Right cardiac atrium (tissue), 5 donors: ENCODE data around the gene CTNNA3. TPM values are rescaled to one million over a fixed set of nuclear protein-coding genes. Genes with fewer than 3 reads are reported as not detected.

Experiments used
- ATAC-seq, 2 donors: fragments of 200-7000 bp; cut with Tn5 transposase; one replicate each; pipeline versions ENCODE4 v1.8.0 to v1.9.1; 2020; ENCODE audit warnings: moderate library complexity in 2 of 2, mild to moderate bottlenecking in 1 of 2
- DNase-seq, 3 donors: peaks; one replicate each; pipeline ENCODE4 v3.0.0-alpha.2; 2020
- H3K27ac ChIP-seq: one replicate; pipeline ENCODE4 v1.5.1; 2013; ENCODE audit warnings: mild to moderate bottlenecking, low read length, control low read depth, moderate library complexity
- H3K27me3 ChIP-seq: one replicate; pipeline ENCODE4 v1.6.1; 2013; ENCODE audit not compliant: control insufficient read depth, insufficient read depth
- H3K4me1 ChIP-seq: one replicate; pipeline ENCODE4 v1.6.1; 2013; ENCODE audit warnings: low read length; ENCODE audit not compliant: control insufficient read depth, insufficient read depth
- H3K4me3 ChIP-seq: one replicate; pipeline ENCODE4 v1.5.1; 2013; ENCODE audit warnings: low read length, control low read depth
- H3K9me3 ChIP-seq: one replicate; pipeline ENCODE4 v1.6.1; 2013; ENCODE audit warnings: low read length; ENCODE audit not compliant: control insufficient read depth
- WGBS: extraction: QIAGEN DNeasy Blood & Tissue Kit; methylation state at CpG from one replicate; pipeline ENCODE4 v1.1.7; 2013; 5-methylcytosine and 5-hydroxymethylcytosine counted together
- intact Hi-C, 4 donors: fragments of 100-400 bp; cut with DNase I; formaldehyde crosslinking; loops; one replicate each; pipeline versions ENCODE4 v1.11.0 to v1.14.0; 2022 to 2023
- polyA plus RNA-seq: library from polyadenylated mRNA; stranded (reverse); fragments of 200-250 nt; gene quantifications from one replicate; pipeline ENCODE4 v1.2.3, GENCODE V29; 2013
- total RNA-seq, 4 donors: library from RNA; stranded (reverse); fragmentation: NEBNext Ultra II Directional; extraction: Animal tissue kit (Norgen Biotek cat#: 25700); gene quantifications; one replicate each; pipeline ENCODE4 v1.2.1, GENCODE V29; 2021
- donor health status: healthy with polysubstance abuse.
- donor health status: DM: no; HTN: yes; CAD: no.
- donor health status: DM: no; HTN: no; CAD: no.
- donor health status: DM: no; HTN: yes; CAD: no; lungs with severe emphysema.
- donor health status: DM: yes; HTN: yes; CAD: no.

CTNNA3 gene
- total and polyA plus RNA-seq, 5 donors = 4.5 to 81.7 (median 67.7) TPM

DNA sequence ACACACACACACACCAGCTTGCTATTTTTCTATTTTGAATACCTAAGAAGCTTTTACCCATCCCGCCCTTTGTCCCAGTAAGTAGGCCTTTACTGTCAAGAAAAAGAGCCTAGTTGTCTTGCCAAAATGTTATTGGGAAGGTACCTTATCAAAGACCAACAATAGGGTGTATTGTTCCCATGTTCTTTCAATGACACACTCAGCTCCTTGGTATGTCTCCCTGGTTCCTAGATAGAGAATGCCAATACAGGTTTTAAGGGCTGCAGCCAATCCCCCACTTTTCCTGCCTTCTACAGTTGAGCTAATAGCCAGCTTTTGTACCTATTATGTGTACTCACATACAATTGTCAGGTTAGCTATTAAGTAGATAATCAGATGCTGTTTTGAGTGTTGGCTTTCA is 862.1 kb downstream of the CTNNA3 start:
- H3K27me3 ChIP-seq = no peaks in the 10 kb centered on the region
- no peaks in the 10 kb centered on the region for H3K4me1 ChIP-seq
- ATAC-seq = no peak
- H3K4me3 ChIP-seq = no peak overlapping the region
- no peak overlapping the region for H3K27ac ChIP-seq
- H3K9me3 ChIP-seq = no peaks in the 10 kb centered on the region
- 51% methylated on average over 1 of the region's 1 CpG for WGBS
- intact Hi-C loops = no loop called here
- no peak for DNase-seq

DNA sequence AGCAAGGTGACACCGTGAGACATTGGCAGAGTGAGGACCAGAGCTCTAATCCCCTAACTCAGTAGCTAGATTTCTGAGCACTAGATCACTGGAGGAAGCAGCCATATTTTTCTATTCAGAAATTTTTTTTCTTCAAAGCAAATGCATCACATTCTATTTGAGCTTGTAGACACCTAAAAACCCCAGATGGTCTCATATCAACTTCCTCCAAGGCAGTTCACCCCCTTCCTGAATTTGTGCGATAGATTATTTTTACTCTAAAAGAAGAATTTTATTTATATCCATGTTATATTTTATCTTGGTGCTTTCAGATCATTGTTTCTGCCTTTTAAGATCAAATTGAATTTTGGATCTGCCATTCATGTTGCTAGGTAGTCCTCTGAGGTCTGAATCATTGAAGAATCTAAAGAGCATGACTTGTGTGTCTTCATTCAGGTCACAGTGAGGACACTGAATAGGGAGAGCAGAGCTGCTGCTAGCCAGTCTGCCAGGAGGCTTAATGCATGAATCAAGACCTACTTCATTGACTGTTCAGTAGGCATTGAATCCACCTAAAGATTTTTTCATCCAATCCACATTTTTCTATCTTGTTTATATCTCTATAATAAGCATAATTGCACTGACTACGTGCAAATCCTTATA is 863.1 kb downstream of the CTNNA3 start:
- Histone ChIP-seq H3K9me3 (no peaks in the 10 kb centered on the region), H3K4me3 (no peak overlapping the region), H3K4me1 (no peaks in the 10 kb centered on the region), H3K27me3 (no peaks in the 10 kb centered on the region), H3K27ac (no peak overlapping the region)
- DNase-seq (no peak), ATAC-seq (no peak)
- intact Hi-C loops = no loop called here
- 73% methylated on average over 3 of the region's 3 CpGs for WGBS

DNA sequence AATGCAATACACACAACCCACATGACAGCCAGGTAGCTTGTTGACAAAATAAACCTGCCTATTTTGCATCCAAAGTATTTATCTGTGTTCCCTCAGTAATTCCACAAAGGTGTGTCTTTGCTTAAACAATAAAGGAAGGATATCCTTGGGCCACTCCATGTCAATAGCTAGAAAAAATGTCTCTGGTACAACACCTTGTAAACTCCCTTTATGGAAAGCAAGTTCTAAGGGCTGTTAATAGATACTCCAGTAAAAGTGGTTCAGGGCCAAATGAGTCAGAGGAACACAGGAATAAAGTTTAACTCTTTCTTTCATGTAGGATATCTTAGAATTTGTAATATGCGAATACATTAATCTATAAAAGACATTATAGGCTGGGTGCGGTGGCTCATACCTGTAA is 867.0 kb downstream of the CTNNA3 start:
- DNase-seq (no peak), ATAC-seq (no peak)
- Histone ChIP-seq H3K4me3 (no peak overlapping the region), H3K9me3 (no peaks in the 10 kb centered on the region), H3K27me3 (no peaks in the 10 kb centered on the region), H3K27ac (no peak overlapping the region), H3K4me1 (no peaks in the 10 kb centered on the region)
- WGBS = 97% methylated on average over 2 of the region's 2 CpGs
- intact Hi-C loops = no loop called here

DNA sequence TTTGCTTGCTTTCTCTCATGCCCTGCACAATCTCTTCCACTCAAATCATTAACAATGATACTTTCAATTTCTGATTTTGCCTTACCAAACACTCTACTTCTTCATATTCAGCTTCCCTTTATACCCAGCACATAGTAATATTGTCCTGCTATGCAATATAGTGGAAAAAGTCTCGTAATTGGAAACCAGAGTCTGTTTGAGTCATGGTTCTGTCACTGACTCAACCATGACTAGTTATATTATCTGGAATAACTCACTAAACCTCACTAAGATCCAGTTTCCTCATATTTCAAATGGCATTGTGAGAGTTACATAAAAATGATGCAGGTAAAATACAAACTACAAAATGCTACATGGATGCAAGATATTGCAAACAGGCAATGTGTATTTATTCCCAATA is 868.6 kb downstream of the CTNNA3 start:
- Histone ChIP-seq H3K4me1 (no peaks in the 10 kb centered on the region), H3K27me3 (no peaks in the 10 kb centered on the region), H3K4me3 (no peak overlapping the region), H3K27ac (no peak overlapping the region), H3K9me3 (no peaks in the 10 kb centered on the region)
- 67% methylated on average over 1 of the region's 1 CpG for WGBS
- ATAC-seq (no peak), DNase-seq (no peak)
- intact Hi-C loops = no loop called here

DNA sequence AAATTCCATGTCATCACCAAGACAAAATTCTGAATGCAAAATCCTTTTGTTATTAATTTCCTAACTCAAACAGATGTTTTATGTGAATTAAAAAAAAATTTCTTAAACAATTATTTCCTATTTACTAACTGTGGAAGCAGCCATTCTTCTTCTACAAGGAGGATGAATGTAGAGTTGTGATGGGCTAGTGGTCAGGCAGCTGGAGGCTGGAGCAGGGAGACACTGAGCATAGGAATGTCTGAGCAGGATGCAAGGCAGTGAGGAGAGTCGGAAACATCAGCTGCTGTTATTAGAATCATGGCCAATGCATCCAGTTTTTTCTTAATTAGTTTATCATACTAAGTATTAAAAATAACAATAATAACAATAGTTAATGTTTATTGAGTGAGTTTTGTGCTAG is 872.7 kb downstream of the CTNNA3 start:
- H3K27me3 ChIP-seq = no peaks in the 10 kb centered on the region
- ATAC-seq (no peak), DNase-seq (no peak)
- intact Hi-C loops = no loop called here
- WGBS = 77% methylated on average over 1 of the region's 1 CpG
- no peaks in the 10 kb centered on the region for H3K4me1 ChIP-seq
- H3K4me3 ChIP-seq = no peak overlapping the region
- no peaks in the 10 kb centered on the region for H3K9me3 ChIP-seq
- no peak overlapping the region for H3K27ac ChIP-seq

DNA sequence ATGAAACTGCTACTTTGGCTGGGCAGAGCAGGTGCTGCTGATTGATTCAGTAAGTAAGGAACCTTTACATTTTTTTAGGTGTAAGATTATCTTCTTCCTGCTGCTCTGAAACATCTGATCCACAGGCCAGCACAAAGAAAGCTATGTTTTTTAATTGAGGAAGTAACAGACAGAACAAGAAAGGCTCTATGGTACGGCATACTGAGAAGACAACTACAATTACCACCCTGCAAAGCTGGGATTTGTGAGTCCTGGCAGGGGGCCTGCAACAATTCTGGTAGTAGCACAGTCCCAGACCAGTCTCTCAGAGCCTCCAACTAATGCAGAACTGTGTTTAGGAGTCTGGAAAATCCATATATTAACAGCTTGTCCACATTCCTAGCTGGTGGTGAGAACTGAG is 873.2 kb downstream of the CTNNA3 start:
- intact Hi-C loops = no loop called here
- whole genome bisulfite sequencing = 43% methylated on average over 1 of the region's 1 CpG

DNA sequence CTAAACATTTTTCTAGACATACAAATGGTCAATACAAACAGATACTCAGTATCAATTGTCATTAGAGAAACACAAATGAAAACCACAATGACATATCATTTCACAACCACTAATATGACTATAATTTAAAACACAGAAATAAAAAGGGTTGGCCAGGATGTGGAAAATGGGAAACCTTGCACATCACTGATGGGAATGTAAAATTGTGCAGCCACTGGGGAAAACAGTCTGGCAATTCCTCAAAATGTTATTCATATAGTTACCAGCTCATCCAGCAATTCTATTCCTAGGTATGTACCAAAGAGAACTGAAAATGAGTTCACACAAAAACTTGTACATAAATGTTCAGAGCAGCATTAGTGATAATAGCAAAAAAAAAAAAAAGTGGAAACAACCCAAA is 876.3 kb downstream of the CTNNA3 start:
- Histone ChIP-seq H3K9me3 (no peaks in the 10 kb centered on the region), H3K27me3 (no peaks in the 10 kb centered on the region), H3K4me1 (no peaks in the 10 kb centered on the region), H3K27ac (no peak overlapping the region), H3K4me3 (no peak overlapping the region)
- ATAC-seq = no peak
- no peak for DNase-seq
- intact Hi-C loops = no loop called here

More for the DNA sequence above, 873.2 kb downstream of the CTNNA3 start:
- H3K4me1 ChIP-seq = no peaks in the 10 kb centered on the region
- no peaks in the 10 kb centered on the region for H3K9me3 ChIP-seq
- no peak overlapping the region for H3K27ac ChIP-seq
- peak in 1 of 3 donors; percentile 32 for DNase-seq
- no peak for ATAC-seq
- no peaks in the 10 kb centered on the region for H3K27me3 ChIP-seq
- no peak overlapping the region for H3K4me3 ChIP-seq

DNA sequence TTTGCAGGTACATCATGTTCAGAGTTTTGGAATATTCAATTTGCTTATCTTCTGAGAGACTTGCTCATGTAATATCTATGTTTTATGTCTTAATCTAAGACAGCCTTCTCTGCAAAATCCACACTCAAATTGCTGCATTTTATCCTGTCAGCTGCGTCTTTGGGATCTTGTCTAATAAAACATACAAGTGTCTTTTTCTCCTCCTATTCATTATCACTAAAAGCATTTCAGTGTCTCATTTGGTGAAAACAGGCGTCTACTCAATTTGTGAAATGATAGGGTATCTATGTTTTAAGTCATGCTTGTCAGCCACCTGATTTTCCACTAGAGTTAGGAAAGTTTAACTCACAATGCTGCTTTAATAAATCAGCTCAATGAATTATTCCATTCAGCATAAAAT is 882.9 kb downstream of the CTNNA3 start:
- intact Hi-C loops = no loop called here
- H3K4me3 ChIP-seq = no peak overlapping the region
- no peaks in the 10 kb centered on the region for H3K27me3 ChIP-seq
- H3K9me3 ChIP-seq = no peaks in the 10 kb centered on the region
- no peak for ATAC-seq
- DNase-seq = no peak
- no peaks in the 10 kb centered on the region for H3K4me1 ChIP-seq
- H3K27ac ChIP-seq = no peak overlapping the region
- 38% methylated on average over 2 of the region's 2 CpGs for WGBS

DNA sequence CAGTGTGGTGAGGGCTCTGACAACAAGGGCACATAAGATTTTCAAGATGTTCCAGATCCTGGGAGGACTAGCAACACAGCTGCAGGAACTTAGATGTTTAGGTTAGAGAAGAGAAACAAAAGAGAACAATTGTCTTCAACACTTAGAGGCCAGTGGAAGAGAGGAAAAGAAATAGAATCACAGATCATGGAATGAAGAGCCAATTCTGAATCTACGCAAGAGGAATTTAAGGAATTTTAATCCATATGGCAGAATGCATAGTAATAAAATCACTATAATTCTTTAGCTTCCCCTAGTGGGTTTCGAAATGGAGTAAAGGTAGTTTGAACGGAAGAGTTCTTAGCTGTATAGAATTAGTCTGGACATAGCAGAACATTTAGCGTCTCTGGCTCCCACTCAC is 884.8 kb downstream of the CTNNA3 start:
- no peak overlapping the region for H3K27ac ChIP-seq
- H3K4me1 ChIP-seq = no peaks in the 10 kb centered on the region
- DNase-seq = no peak
- no peak for ATAC-seq
- no peaks in the 10 kb centered on the region for H3K27me3 ChIP-seq
- intact Hi-C loops = no loop called here
- WGBS = 89% methylated on average over 4 of the region's 4 CpGs
- no peaks in the 10 kb centered on the region for H3K9me3 ChIP-seq
- H3K4me3 ChIP-seq = no peak overlapping the region

DNA sequence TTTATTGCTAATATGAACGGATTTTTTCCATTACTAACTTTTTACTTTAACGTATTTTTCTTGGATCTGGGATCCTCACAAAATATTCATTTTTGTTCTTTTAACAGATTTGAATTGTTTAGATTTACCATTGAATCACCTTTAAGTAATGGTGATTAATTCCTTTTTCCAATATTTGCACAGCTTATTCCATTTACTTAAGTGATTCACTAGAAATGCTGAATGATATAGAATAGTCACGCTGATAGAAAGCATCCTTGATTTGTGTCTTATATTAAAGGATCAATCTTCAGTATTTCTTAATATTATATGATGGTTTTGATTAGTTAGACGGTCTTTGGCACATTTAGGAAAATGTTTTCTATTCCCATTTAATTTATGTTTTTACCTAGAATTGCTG is 886.6 kb downstream of the CTNNA3 start:
- WGBS = 87% methylated on average over 4 of the region's 4 CpGs
- Histone ChIP-seq H3K4me3 (no peak overlapping the region), H3K27ac (no peak overlapping the region), H3K27me3 (no peaks in the 10 kb centered on the region), H3K9me3 (no peaks in the 10 kb centered on the region), H3K4me1 (no peaks in the 10 kb centered on the region)
- DNase-seq (no peak), ATAC-seq (no peak)
- intact Hi-C loops = no loop called here

DNA sequence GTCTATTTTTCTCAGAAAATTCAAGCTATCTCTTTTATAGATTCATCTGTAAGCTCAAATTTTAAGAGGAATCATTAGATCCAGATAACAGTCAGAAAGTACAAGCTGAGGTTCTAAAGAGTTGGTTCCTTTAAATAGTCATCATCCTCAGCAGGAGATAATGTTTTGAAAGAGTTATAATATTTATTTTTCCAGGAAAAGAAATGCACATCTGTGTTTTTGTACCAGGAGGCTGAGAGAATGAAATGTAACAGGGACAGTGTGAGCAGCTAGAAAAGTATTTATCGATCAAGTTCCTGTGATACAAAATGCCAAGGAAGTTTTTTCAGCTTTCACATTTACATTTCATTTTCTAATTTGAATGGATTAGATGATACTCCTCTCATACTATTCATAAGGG is 890.4 kb downstream of the CTNNA3 start:
- Histone ChIP-seq H3K27ac (no peak overlapping the region), H3K4me1 (no peaks in the 10 kb centered on the region), H3K27me3 (no peaks in the 10 kb centered on the region), H3K4me3 (no peak overlapping the region), H3K9me3 (no peaks in the 10 kb centered on the region)
- DNase-seq (no peak), ATAC-seq (no peak)
- 89% methylated on average over 1 of the region's 1 CpG for WGBS
- intact Hi-C loops = no loop called here

DNA sequence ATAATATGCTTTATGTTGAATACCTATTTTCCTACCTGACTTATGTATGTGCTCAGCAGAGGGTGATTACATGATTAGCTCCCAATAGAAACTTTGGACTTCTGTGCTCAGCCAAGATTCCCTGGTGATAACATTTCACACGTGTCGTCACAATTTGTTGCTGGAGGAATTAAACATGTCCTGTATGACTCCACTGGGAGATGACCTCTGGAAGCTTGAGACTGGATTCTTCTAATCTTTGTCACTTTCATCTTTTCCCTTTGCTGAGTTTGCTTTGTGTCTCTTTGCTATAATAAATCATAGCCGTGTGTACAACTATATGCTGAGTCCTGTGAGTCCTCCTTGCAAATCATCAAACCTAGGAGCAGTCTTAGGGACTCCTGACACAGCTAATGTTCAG is 891.0 kb downstream of the CTNNA3 start:
- 23% methylated on average over 3 of the region's 3 CpGs for WGBS
- no peaks in the 10 kb centered on the region for H3K4me1 ChIP-seq
- intact Hi-C loops = no loop called here
- no peaks in the 10 kb centered on the region for H3K27me3 ChIP-seq
- no peak overlapping the region for H3K27ac ChIP-seq
- H3K9me3 ChIP-seq = no peaks in the 10 kb centered on the region
- no peak overlapping the region for H3K4me3 ChIP-seq
- no peak for ATAC-seq
- no peak for DNase-seq
